Stimulated activated CD8-positive, alpha-beta memory T cell treated with anti-CD3 and anti-CD28 coated beads, Interleukin-15, amount 100 ng/mL, for 4 hours (primary cell): ENCODE measurements around the gene NCCRP1.

Experiments used
- DNase-seq, 2 donors: peaks; one replicate each; pipeline ENCODE4 v3.0.0-alpha.2; 2020; ENCODE audit warnings: low read depth in 2 of 2

Gene NCCRP1

GRCh38 chr19:39165857-39166256, 30.9 kb upstream of the NCCRP1 start:
- no peak for DNase-seq

DNA sequence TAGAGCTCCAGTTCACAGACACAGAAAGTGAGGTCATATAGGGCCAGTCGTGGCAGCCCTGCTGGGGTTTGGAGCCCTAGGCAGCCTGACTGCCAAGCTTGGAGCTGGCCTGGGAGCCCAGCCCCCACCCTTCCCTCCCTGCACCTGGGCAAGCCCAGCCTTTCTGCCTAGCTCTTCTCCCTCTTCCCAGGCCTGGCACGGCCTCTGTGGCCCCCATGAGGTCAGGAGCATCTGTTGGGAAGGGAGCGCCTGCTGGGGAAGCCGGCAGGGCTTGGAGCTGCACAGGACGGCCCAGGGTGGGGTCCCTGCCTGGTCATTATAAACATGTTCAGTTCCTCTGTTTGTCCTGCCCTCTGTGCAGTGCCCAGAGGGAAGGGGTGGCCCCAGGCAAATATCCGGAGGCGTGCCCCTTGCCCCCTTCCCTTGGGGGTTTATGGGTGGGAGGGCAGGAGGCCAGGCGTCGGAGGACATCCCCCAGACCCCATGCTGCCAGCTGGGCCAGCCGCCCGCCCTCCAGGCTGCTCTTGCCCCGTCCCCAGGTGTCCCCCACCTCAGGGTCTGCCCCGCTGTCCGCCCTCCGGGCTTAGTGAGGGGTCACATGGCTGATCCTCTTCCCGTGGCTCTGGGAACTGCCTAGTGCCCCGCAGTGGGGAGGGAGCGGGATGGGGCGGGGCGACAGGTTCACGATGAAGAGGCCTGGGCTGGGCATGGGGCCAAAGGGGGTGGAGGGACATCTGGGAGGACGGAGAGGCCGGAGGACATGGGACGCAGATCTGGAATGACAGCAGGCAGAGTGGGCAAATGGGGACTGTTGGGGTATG, 30.0 kb upstream of the NCCRP1 start:
- DNase-seq, result no peak

DNA sequence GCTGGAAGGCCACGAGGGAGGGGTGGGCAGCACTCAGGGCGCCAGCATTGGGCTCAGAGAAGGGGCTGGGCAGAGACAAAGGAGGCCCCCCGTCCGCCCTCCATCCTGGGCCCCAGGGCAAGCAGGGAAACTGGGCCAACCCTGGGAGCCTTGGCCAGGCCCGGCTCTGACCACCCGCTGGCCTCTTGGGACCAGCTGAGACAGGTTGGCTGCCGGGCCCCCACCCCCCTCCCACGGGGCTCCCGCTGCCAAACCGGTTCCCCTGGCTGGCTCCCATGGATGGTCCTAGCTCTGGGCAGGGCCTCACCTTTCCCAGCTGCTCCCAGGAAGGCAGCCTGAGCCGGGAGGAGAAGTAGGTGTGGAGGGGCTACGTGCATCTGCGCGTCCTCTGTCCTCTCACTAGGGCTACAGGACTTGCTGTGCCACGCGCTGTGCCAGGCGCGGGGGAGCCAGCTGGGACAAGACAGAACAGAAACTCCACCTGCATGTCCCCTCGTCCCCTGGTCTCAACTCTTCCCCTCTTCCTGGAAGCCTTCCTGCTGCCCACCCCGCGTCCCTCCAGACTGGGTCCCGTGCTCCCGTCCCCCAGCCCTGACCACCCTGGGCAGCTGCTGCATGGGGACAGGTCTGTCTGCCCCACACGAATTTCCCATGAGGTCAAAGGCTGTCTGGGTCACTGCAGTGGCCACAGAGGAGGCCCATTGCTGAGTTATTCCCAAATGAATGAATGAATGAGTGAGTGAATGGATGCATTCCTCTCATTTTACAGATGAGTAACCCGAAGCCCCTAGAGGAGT, 29.1 kb upstream of the NCCRP1 start:
- DNase-seq, result no peak

- DNase-seq, result no peak
Measured at GRCh38 chr19:39168258-39169142, 28.3 kb upstream of the NCCRP1 start.

GRCh38 chr19:39169143-39169810, 27.5 kb upstream of the NCCRP1 start:
- DNase-seq, result no peak

DNA sequence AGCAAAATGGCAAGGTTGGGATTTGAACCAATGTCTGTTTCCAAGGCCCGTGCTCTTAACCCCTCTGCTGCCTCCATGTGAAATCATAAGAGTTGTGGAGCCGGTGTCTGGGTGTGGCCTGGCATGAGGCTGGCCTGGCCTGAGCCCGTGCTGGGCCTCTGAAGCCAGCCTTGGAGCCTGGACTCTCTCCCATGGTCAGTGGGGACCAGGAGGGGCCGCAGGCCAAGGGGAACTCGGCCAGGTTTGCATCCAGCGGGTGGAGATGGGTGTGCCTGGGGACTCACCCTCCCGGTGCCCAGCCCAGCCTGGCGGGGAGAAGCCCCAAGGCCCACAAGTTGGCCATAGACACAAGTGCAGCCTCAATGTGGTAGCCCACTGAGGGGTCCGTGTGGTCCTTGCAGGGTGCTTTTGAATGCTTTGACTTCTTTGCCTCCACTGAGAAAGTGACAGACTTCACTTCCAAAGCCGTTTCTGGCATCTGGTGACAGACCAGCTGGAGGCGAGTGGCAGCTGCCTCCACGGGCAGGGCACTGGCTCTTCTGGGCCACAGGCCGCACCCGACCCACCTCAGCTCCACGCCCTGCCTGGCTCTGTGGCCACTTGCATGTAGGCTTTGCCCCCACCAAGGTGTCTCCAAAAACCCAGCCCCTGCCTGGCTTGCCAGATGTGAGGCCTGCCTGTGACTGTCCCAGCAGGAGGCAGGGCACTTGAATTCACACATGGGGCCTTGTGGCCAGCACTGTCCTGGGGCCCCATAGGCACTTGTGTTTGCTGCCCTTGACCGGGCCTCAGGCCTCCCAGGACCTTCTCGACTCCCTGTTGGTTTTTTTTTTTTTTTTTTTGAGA, 26.2 kb upstream of the NCCRP1 start:
- DNase-seq, result no peak

- no peak for DNase-seq
Measured at GRCh38 chr19:39171479-39172465, 25.0 kb upstream of the NCCRP1 start.

DNA sequence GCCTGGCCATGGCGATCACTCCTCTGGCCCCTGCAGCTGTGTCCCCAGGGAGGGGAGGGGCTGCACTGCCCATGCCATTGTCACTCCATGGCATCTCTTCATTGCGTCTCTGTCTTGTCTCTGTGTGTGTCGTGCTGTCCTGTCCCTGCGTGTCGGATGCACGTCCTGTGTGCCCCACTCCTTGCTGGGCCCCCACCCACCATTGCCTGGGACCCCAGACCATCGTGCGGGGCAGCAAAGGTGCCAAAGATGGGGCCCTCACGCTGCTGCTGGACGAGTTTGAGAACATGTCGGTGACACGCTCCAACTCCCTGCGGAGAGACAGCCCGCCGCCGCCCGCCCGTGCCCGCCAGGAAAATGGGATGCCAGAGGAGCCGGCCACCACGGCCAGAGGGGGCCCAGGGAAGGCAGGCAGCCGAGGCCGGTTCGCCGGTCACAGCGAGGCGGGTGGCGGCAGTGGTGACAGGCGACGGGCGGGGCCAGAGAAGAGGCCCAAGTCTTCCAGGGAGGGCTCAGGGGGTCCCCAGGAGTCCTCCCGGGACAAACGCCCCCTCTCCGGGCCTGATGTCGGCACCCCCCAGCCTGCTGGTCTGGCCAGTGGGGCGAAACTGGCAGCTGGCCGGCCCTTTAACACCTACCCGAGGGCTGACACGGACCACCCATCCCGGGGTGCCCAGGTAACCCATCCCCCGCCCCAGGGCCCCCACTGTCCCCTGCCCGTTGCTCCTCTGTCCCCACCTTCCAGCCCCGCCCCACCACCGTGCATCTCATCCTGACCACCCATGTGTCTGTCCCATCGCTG, 23.9 kb upstream of the NCCRP1 start:
- no peak for DNase-seq

- no peak for DNase-seq
Measured at GRCh38 chr19:39173502-39173991, 23.2 kb upstream of the NCCRP1 start.

DNA sequence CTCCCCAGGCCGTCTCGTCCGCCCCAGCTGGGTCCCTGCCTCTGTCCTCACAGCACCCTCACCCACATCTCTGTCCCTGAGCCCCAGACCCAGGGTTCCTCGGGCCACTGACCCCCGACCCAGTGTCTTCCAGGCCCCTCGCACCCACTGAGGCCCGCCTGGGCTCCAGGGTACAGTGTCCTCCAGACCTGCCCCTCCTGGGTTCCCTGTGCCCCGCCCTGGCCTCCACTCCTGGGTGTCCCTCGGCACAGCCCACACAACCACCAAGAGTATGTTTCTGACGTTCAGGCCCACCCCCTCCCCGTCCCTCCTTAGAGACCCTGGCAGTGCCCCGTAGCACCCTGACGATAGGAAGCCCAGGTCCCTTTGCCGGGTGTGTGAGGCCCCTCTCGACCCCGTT, 22.6 kb upstream of the NCCRP1 start:
- no peak for DNase-seq

- no peak for DNase-seq
Measured at GRCh38 chr19:39174558-39175544, 21.9 kb upstream of the NCCRP1 start.

DNA sequence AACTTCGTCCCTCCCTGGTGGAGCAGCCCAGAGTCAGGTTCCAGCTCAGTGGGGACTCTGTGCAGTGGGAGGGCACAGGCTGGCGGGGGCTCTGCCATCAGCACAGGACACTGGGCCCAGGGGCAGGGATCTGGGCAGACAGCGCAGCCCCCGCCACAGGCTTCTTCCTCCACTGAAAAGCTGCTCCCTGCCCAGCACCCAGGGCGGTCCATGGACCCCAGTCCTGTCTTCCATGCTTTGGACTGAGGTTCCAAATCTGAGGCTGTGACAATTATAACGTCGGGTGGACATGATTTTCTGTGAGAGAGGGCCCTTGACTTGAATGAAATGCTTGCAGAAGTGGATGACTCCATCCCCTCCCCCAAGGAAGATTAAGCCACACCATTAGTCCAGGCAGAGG, 21.2 kb upstream of the NCCRP1 start:
- DNase-seq, result no peak

DNA sequence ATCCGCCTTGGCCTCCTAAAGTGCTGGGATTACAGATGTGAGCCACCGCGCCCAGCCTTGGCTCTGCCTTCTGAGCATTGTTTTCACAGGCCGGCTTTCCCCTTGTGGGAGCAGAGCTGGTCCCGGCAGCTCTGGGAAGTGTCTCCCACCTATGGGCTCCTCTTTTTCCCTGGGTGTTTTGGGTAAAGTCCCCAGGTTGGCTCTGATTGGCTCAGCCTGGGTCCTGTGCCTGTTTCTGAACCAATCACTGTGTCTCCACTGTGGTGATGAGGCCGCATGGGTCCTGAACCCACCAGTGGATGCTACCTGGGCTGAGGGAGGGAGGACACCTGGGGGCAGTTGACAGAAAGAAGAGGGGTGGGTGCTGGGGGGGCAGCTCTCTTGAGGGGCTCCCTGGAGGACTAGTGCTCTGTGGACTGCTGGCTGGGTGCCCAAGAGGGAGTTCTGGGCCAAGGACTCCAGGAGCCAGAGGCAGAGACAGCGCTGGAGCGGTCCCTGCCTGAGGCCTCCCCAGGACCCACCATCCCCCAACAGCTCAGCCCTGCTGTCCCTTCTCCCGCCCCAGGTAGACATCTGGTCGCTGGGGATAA, 19.6 kb upstream of the NCCRP1 start:
- DNase-seq, result no peak

- no peak for DNase-seq
Measured at GRCh38 chr19:39177736-39178135, 19.0 kb upstream of the NCCRP1 start.

- no peak for DNase-seq
Measured at GRCh38 chr19:39178296-39179006, 18.3 kb upstream of the NCCRP1 start.

DNA sequence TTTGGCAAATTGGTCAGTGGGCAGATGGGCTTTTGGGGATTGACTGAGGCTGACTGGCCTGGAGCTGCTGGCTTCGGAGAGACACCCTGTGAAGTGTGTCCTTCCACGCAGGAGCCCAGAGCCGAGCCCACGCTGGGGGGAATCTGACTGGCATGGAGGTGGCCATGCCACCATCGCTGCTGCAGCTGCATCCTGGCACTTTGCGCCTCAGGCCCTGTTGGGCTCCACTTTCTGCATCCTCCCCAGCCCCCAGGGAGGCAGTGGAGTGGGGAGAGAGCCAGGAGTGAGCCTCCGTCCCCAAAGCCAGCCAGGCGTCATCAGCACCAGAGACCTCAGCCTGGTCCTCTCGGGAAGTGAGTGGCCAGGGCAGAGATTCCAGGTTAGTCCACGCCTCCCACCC, 17.0 kb upstream of the NCCRP1 start:
- no peak for DNase-seq
